GM19455 (cell line): ENCODE results near the gene SH3BP4.
"Not testable (repeated sequence)": the region's sequence is repeated elsewhere in the genome, so short reads cannot be mapped to it uniquely, and the experiment has no call there.

Experiments used
- ATAC-seq: cut with Tn5 transposase; IDR thresholded peaks from one replicate; pipeline ENCODE4 v1.9.1; 2021; ENCODE audit not compliant: unreplicated experiment

Gene SH3BP4

DNA sequence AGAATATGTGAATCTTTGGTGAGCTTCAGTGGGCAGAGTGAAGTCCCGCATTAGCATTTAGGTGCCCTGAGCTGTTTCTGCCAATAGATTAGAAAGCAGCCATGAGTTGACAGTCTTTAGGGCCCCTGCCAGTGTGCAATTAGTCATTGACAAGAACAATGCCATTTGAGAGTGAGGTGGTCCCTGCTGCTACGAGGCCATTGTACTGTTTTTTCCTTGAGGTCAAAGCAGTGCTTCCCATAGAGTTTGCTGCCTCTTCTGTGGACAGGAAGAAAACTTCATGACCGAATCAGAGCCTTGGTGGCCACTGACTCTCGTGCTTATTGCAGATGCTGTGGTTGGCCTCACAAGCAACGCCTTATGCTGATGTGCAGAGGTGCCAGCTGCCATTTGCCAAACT, 102.7 kb downstream of the SH3BP4 start:
- no peak for ATAC-seq

DNA sequence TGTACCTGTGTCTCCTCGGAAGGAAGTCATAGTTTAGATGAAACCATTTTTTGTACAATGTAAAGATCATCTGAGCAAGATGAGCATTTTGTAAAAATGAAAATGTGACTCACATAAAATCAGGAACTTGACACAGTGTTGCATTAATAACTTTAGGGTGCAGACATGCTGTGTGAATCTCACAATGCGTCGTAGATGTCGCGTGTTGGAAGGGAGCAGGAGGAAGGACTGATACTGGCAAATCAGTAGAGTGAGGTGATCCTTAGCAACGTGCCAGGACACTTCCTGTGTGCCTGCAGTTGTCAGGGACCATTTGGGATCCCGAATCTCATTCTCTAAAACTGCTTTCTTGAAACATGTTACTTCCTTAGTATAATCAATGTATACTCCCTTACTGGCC, 103.1 kb downstream of the SH3BP4 start:
- no peak for ATAC-seq

DNA sequence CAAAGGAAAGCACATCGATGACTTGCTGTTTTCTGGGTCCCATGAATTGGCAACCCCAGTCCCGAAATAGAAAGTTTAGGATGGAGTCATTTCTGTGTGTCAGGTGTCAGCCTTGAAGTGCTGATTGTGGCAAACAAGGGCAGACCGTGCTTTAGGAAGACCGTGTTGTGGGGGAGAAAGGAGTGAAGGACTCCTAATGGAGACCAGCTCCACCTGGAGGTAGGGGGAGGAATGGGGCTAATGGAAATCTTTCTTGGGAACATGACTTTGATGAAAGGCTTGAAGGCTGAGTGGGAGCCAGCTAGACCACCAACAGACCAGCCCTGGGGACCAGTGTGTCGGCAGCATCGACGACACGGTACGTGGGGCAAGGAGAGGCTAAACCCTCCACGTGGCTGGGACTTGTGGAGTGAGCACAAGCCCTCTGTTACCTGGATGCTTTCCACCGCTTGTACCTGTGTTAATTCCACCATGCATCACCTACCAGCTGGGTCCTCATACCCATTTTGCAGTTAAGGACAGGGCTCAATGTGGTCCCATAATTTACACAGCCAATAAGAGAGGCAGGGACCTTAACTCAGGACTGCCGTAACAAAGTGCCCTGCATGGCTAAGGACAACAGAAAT, 104.2 kb downstream of the SH3BP4 start:
- no peak for ATAC-seq

DNA sequence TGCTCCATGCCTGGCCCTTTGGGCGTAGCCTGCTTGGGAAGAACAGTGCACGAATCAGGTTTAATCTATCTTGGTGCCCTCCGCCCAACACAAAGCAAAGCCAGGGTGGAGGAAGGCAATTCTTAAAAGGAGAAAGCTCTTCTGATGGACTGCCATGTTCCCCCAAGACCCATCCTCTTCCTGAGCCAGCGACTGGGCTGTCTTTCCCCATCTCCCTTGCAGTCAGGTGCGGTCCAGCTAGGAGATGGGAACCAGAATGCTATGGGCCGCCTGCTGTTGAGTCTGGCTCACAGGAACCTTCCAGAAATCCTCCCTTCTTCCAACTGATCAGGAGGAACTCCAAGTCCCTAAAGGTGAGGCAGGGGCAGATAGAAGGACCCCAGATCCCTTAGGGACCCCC, 105.0 kb downstream of the SH3BP4 start:
- ATAC-seq, result no peak

DNA sequence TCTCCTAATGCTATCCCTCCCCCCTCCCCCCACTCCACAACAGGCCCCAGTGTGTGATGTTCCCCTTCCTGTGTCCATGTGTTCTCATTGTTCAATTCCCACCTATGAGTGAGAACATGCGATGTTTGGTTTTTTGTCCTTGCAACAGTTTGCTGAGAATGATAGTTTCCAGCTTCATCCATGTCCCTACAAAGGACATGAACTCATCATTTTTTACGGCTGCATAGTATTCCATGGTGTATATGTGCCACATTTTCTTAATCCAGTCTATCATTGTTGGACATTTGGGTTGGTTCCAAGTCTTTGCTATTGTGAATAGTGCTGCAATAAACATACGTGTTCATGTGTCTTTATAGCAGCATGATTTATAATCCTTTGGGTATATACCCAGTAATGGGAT, 105.8 kb downstream of the SH3BP4 start:
- ATAC-seq, result not testable (repeated sequence)

DNA sequence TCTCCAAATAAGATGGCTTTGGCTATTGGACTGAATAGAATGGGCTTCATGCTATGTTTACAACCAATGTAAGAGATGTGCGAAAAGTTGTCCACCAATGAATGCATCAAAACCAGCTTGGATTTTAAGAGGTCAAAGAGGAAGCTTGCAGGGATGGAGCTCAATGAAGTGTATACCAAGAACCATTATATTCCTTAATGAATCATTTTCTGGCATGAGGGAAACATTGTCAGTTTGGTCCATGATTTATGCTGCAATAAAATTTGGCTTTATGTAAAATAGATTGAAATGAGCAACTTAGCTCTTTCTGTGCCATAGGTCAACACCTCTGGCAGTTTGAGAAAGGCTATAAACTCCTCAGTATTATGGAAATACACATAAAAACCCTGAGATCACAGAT, 107.3 kb downstream of the SH3BP4 start:
- ATAC-seq, result no peak

DNA sequence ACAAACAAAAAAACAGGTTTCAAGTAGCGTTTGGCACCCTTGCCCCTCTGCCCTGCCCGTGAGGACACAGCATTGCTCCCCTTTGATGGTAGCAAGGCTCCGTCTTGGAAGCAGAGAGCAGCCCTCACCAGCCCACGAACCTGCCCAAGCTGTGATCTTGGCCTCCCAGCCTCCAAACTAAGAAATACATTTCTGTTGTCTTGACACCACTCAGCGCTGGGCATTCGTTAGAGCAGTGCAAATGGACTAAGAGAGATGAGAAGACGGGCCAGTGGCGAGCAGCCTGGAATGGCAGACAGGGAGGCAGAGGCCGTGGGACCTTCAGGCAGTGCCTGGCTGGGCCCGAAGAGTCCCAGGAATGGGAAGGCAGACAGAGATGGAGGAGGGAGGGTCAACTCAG, 109.8 kb downstream of the SH3BP4 start:
- ATAC-seq, result no peak

- no peak for ATAC-seq
These were observed 111.7 kb downstream of the SH3BP4 start for GRCh38 chr2:235063471-235063961.

DNA sequence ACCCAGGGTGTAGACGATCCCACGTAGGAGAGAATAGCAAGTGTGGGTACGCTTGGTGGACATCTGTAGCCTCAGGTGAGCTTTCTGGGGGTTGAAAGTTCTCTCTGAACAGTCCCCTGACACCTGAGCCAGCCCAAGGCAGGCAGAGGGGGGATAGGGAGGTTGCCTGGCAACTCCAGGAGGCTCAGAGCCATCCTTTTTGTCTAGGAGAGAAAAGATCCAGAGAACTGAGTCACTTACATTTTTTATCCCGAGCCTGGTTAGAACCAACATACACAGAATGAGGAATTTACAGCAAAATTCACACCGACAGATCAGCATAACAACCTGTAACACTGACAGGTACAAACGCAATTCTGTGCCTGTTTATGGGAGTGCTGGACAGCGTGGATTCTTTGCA, 113.2 kb downstream of the SH3BP4 start:
- ATAC-seq, result no peak

DNA sequence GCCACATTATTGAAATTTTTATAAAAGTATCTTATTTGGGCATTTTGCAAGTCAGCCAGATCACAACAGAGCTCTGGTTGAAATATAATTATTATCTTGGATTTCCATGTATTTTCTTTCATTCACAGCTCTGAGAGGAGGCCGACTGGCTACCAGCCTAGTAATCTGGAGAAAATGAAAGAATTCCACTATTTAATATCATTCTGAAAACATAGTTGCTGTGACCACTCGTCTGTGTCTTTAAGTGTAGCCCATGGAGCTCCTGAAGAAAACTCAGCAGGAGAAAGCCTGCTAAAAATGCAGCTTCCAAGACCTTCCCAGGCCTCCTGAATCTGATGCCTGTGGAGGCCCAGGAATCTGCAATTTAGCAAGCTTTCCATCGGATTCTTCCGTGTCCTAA, 114.7 kb downstream of the SH3BP4 start:
- ATAC-seq, result no peak

GRCh38 chr2:235066895-235067294, 115.1 kb downstream of the SH3BP4 start:
- no peak for ATAC-seq

GRCh38 chr2:235068701-235069100, 116.9 kb downstream of the SH3BP4 start:
- ATAC-seq, result no peak

DNA sequence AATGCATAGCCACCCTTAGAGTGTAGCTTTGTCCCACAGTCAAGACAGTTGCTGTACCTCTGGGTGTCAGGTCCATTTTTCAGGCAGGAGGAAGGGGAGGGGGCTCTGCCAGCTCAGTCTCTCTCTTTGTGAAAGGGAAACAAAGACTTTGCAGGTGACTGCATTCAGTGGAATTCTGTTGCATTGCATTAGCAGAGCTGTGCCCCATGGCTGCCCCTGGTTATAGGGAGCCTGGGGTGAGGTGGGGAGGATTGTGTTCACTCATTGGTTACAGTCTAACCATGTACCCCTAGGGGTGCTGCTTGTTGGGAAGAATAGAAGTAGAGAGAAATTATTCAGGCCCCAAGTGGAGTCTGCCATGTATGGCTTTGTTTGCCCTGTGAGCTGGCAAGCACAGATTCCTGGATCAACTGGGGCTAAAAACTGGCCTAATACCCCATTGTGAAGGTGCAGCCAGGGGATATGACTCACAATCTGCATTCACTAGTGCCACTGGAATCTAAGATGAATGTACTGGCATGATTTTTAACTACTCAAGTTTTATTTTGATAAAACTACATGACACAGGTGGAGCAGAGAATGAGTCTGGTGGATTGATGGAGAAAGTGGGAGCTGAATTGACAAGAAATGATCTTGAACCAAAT, 118.4 kb downstream of the SH3BP4 start:
- no peak for ATAC-seq

- ATAC-seq, result no peak
These were observed 122.1 kb downstream of the SH3BP4 start for GRCh38 chr2:235073868-235074413.

GRCh38 chr2:235077046-235077445, 125.2 kb downstream of the SH3BP4 start:
- ATAC-seq, result no peak

GRCh38 chr2:235078182-235078581, 126.4 kb downstream of the SH3BP4 start:
- no peak for ATAC-seq

DNA sequence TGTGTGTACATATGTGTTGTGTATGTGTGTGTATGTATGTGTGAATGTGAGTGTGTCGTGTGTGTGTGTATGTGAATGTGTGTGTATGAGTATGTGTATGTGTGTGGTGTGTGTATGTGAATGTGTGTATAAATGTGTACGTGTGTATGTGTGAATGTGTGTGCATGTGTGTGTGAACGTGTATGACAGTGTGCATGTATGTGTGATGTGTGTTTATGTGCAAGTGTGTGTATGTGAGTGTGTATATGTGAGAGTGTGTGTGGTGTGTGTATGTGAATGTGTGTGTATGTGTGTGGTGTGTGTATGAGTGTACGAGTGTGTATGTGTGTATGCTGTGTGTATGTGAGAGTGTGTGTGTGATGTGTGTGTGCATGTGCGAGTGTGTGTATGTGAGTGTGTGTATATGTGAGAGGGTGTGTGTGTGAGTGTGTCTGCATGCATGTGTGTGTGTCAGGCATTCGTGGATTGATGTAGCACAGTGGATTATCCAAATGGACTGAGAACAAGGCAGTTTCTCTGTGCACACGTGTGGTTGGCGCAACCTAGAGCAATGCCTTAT, 127.2 kb downstream of the SH3BP4 start:
- ATAC-seq, result no peak

- no peak for ATAC-seq
These were observed 128.3 kb downstream of the SH3BP4 start for GRCh38 chr2:235080101-235080500.

GRCh38 chr2:235082578-235083338, 130.9 kb downstream of the SH3BP4 start:
- no peak for ATAC-seq

DNA sequence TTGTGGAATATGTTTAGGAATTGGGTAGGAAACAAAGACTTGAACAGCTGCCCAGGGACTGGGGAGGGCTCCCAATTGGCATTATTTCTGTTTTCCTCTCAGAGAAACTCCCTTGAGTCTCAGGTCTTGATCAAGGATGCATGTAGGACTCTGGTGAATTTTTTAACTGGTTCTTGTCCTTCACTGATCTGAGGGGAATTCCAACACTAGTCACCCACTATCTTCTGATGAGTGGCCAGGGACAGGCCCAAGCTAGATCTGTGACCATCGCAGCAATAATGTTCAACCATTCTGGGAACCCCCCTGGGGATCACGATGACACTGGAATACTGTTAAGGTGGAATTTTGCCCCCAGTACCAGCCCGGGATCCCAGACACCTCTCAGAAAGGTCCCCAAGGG, 132.0 kb downstream of the SH3BP4 start:
- no peak for ATAC-seq

GRCh38 chr2:235084424-235084823, 132.6 kb downstream of the SH3BP4 start:
- no peak for ATAC-seq

DNA sequence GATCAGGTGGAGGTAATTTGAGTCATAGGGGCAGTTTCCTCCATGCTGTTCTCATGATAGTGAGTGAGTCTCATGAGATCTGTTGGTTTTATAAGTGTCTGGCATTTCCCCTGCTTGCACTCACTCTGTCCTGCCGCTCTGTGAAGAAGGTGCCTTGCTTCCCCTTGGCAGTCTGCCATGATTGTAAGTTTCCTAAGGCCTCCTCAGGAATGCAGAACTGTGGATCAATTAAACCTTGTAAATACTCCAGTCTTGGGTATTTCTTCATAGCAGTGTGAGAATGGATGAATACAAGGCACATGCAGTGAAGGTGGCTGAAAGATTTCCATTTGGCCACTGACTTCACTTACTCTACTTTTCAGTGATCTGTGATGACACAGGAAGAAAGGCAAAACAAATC, 133.7 kb downstream of the SH3BP4 start:
- no peak for ATAC-seq
